Thyroid gland (tissue), 4 donors: Measurements from ENCODE around the gene PHACTR1.

Source experiments
- POLR2A ChIP-seq, 2 donors: fragments of 450-650 bp; IDR thresholded peaks; one replicate each; pipeline ENCODE4 v1.6.1; 2017; ENCODE audit warnings: antibody characterized with exemption in 2 of 2, mild to moderate bottlenecking in 2 of 2, moderate library complexity in 1 of 2
- TF ChIP-seq, protein P1 (sequence below), 6 experiments: fragments of 200-600 bp in 3 of 6; fragments of 450-650 bp in 3 of 6; sonication (generic) in 3 of 6; IDR thresholded peaks; one replicate each; pipeline ENCODE4 v1.5.1; 2016 to 2019; ENCODE audit warnings: antibody characterized with exemption in 6 of 6, mild to moderate bottlenecking in 2 of 6, inconsistent platforms in 1 of 6, moderate library complexity in 1 of 6

DNA sequence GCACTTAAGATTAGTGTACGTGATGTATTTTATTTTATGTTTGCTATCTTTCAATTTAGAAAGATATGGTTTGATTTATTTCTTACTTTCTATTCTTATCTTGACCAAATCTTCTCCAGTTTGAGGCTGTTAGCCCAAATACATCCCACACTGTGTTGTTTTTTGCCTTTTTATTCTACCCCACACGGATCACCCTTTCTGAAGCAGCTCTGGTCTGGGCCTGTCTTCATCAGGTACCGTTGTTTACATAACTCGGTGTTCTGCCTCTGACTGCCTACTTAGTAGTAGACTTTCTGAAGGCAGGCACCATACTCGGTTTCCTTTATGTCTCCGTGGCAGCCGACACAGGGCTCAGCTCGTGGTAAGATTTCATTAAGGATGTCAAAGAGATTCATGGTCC, 95.0 kb downstream of the PHACTR1 start:
- TF ChIP-seq, protein P1, sequence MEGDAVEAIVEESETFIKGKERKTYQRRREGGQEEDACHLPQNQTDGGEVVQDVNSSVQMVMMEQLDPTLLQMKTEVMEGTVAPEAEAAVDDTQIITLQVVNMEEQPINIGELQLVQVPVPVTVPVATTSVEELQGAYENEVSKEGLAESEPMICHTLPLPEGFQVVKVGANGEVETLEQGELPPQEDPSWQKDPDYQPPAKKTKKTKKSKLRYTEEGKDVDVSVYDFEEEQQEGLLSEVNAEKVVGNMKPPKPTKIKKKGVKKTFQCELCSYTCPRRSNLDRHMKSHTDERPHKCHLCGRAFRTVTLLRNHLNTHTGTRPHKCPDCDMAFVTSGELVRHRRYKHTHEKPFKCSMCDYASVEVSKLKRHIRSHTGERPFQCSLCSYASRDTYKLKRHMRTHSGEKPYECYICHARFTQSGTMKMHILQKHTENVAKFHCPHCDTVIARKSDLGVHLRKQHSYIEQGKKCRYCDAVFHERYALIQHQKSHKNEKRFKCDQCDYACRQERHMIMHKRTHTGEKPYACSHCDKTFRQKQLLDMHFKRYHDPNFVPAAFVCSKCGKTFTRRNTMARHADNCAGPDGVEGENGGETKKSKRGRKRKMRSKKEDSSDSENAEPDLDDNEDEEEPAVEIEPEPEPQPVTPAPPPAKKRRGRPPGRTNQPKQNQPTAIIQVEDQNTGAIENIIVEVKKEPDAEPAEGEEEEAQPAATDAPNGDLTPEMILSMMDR (IDR thresholded peaks at IDR 0.05), result no peak
- no peak for TF ChIP-seq POLR2A (IDR thresholded peaks at IDR 0.05)
